ENCODE results near the gene DNHD1.

The DNHD1 gene

GRCh38 chr11:6587360-6587953 is 90.4 kb downstream of the DNHD1 start:
- no peak for DNase-seq (ENCODE audit: low spot score)

DNA sequence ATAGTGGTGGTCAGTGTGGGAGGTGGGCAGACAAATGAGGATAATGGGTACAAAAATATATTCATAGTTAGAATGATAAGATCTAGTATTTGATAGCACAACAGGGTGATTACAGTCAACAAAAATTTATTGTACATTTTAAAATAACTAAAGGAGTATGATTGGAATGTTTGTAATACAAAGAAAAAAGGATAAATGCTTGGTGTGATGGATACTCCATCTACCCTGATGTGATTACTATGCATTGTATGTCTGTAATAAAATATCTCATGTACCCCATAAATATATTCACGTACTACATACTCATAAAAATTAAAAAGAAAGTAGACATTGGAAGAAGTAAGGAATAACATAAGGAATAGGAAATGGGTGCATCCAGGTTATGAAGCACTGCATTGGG is 90.9 kb downstream of the DNHD1 start:
- no peak for DNase-seq (ENCODE audit: low spot score)

- DNase-seq (ENCODE audit: low spot score) = no peak
Measured at GRCh38 chr11:6594142-6594768, 97.2 kb downstream of the DNHD1 start.

DNA sequence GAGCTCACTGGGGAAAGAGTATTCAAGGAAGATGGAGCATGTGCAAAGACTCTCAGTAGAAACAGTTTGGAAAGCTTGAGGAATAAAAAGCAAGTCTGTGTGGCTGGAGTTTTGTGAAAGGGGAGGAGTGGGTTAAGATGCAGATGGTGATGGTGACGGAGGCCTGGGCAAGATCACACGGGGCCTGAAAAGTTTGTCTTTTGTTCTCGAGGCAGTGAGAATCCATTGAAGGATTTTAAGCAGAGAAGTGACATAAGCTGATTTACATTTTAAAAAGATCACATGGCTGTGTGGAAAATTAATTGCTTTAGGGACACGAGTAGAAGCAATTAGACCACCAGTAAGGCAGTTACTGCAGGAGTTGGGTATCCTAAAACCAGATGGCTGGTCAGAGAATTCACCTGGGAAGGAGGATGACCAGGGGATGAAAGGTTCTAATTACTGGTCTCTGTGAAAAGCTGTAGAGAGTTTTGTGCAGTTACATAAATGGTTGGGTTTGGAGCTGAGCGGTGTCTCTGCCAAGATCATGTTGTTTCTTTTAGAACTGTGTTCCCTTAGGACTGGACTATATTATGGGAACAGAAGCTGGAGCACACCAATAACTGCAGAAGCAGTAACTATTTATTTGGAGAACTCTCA is 99.3 kb downstream of the DNHD1 start:
- DNase-seq (ENCODE audit: low spot score) = peak; percentile 65

GRCh38 chr11:6598555-6598954 is 101.5 kb downstream of the DNHD1 start:
- DNase-seq (ENCODE audit: low spot score) = no peak

DNA sequence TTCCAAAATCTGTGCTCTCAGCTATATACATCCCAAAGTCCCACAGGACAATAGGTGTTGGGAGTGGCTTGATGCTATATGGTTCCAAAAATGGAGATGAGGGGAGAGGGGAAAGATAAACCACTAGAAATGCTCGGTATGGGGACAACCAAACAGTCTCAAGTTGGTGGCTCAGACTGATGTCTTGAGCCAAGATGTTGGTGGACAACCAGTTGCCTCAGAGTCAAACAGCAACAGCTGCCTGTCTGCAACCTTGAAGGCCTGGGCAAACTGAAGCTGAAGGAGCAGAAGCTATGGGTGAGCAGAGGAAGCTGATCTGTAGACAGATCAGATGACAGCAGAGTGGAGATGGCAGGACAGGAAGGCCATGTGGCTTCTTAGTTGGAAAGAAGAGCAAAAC is 102.4 kb downstream of the DNHD1 start:
- no peak for DNase-seq (ENCODE audit: low spot score)

- DNase-seq (ENCODE audit: low spot score) = no peak
Measured at GRCh38 chr11:6599881-6600390, 102.9 kb downstream of the DNHD1 start.

DNA sequence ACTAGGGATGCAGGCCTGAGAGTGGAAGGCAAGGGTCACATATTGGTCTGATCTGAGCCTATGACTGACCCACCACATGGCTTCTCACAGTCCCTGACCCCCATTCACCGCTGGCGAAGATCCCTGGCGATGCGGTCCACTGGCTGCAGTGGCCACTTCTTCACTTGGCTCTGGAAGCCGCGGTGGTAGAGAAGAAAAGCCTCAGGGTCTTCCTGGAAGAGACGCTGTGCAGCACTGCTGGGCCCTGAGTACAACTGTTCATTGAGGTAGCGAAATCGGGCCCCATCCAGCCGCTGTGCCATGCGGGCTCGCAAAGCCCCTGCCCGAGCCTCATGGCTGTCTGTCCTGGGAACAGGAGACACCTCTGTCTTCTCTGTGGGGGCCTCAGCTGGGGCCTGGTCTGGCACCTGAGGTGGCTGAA is 104.0 kb downstream of the DNHD1 start:
- no peak for DNase-seq (ENCODE audit: low spot score)

- no peak for DNase-seq (ENCODE audit: low spot score)
Measured at GRCh38 chr11:6602096-6602940, 105.2 kb downstream of the DNHD1 start.

DNA sequence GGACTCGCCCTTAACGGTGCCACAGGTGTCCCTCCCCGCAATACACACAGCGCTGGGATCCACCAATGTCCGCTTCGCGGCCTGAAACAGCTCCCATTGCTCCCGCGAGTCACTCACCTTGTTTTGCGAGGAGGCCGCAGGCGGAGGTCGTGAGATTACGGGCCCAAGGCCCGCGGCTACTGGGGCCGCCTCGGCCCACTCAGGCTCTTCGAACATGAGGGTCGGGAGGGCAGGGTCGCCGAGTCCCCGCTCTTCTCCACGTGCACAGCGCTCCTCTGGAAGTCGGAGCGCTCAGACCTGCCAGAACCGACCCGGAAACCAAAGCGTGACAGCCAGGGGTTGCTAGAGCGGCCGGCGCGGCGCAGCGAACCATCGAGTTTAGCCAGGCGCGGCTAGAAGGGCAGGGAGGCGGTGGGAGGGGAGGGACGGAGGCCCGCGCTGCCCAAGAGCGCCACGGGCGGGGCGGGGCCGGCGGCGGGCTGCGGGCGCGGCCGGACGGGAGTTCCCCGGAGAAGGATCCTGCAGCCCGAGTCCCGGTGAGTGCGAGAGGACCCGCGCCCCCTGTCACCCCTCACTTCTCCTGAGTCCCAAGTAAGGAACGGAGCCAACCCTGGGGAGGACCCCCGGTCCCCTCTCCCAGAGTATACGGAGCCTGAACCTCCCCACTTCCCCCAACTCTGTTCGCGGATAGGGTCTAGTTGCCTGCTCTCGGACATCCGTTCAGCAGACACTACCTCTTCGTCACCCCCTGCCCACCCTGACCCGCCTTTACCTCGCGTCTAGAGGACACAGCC is 106.4 kb downstream of the DNHD1 start, which contains the start of the genes ILK and RRP8:
ILK (plus strand) TSS at position 488 of the 794 bp plus-strand sequence. CDS start 498 bp downstream, outside the sequence.
RRP8 (minus strand) TSS at position 330 of the 794 bp plus-strand sequence; CDS start at position 216, 114 bp downstream.
- DNase-seq (ENCODE audit: low spot score) = peak; percentile 85

GRCh38 chr11:6604081-6604626 is 107.1 kb downstream of the DNHD1 start:
- peak; percentile 85 for DNase-seq (ENCODE audit: low spot score)

DNA sequence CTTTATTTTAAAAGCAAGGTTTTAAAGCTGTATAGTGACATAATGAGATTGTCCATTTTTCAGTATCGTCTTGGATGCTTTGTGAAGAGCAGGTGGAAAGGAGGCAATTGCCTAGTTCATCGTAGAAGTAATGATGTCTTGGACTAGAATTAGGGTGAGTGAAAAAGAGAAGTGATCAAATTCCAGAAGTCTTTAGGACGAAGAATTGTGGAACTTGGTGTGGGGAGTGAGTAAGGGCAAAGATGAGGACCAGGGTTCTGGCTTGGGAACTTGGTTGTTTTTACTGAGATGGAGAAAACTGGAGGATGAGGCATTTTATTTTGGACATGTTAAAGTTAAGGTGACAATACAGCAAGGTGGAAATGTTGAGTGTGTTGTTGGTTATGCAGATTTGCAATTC is 107.7 kb downstream of the DNHD1 start:
- DNase-seq (ENCODE audit: low spot score) = no peak

- peak; percentile 83 for DNase-seq (ENCODE audit: low spot score)
Measured at GRCh38 chr11:6606471-6607189, 109.5 kb downstream of the DNHD1 start.

DNA sequence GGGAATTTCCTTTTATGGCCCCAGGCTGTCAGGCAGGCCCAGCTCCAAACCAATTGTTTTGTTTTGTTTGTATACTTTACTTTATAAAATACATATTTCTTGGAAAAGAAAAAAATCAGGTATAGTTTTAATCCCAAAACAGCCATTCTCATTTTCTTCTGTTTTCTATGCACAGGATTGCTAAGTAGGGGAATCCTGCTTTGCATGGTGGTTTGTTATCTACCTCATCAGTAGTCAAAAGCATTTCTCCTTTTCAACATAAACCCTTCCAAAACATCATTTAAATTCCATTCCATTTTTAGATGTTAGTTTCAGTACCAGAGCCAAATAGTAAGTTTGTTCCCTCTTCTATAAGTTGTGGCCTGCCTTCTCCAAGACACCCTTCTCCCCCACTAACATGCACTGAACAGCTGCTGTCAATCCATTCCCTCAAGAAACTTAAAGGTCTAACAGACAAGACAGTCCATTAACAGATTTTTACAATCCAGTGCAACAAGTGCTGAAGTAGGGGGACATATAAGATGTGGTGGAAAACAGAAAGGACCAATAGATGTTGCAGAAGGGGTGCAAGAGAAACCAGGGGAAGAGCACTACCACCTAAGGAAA is 110.2 kb downstream of the DNHD1 start:
- no peak for DNase-seq (ENCODE audit: low spot score)

GRCh38 chr11:6608011-6608410 is 110.9 kb downstream of the DNHD1 start:
- DNase-seq (ENCODE audit: low spot score) = no peak

DNA sequence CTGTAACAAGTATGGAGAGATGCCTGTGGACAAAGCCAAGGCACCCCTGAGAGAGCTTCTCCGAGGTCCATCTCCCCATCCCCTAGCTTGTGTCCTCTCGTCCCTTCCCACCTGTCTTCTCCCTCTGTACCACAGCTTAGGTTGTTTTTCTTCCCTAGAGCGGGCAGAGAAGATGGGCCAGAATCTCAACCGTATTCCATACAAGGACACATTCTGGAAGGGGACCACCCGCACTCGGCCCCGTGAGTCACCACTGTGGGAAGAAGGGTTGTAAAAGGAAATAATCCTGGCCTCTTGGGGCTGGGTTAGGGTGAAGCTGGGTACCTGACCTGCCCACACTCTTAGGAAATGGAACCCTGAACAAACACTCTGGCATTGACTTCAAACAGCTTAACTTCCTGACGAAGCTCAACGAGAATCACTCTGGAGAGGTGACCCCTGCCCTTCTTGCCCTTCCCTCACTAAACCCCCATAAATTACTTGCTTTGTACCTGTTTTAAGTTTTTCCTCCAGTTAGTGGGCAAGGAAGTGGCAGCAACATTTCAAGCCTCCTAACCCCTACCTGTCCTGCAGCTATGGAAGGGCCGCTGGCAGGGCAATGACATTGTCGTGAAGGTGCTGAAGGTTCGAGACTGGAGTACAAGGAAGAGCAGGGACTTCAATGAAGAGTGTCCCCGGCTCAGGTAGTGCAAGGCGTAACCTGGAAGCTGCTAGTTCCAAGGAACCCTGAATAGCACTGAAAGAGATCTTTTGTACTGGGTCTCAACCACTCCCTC is 111.8 kb downstream of the DNHD1 start:
- DNase-seq (ENCODE audit: low spot score) = no peak

- DNase-seq (ENCODE audit: low spot score) = no peak
Measured at GRCh38 chr11:6609502-6610015, 112.5 kb downstream of the DNHD1 start.

- no peak for DNase-seq (ENCODE audit: low spot score)
Measured at GRCh38 chr11:6610591-6610990, 113.5 kb downstream of the DNHD1 start.

All from pons (tissue), 1 donor.